ENCODE results near the gene ABHD1. TPM values are rescaled to one million over a fixed set of nuclear protein-coding genes. Genes with fewer than 3 reads are reported as not detected.
"Not testable (repeated sequence)": the region's sequence is repeated elsewhere in the genome, so short reads cannot be mapped to it uniquely, and the experiment has no call there.

ABHD1 gene
- total and polyA plus RNA-seq, 2 donors (not counting 1 experiment from before 2014, with no cell fraction given), result 0.08 to 0.17 TPM

DNA sequence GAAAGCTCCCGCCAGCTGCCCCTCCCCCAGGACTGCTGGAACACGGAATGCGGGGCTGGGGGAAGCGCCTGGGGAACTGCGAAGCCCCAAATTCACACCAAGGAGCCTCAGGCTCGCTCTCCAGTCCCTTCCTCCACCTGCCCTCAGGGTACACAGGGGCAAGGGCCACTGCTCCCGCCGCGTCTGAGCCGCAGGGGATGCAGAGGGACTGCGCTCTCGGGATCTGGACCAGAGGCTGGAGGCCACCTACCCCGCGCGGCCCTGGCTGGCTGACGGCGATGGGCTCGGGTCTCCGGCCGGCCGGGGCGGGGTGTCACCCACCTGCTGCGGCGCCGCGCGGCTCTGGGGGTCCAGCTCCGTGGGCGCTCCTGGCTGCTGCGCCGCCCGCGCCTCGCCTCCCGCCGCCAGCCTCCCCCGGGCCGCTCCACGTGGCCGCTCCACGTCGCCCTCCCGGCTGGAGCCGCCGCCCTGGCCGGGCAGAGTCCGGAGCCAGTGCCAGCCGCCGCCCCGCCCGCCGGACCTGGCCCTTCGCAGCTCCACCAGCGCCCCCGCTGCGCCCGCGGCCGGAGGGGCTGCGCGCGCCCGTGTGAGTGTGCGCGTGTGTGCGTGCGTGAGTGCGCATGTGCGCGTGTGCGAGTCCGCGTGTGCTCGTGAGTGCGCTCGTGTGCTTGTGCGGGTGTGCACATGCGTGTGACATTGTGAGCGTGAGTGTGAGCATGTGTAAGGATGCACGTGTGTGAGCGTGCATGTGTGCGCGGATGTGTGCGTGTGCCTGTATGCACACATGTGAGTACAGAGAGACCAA is 4.9 kb upstream of the ABHD1 start, which contains the start of gene CGREF1:
Gene CGREF1 (minus strand): TSS at position 604 of the 805 bp plus-strand sequence. CDS start 14,762 bp downstream, outside the sequence.
- no peak within 1 kb of the TSS for H3K27ac ChIP-seq (ENCODE audit: insufficient read depth, low read length)
- no peaks in the 10 kb centered on the region for H3K9me3 ChIP-seq (ENCODE audit: control insufficient read depth, insufficient read depth, low read depth, low read length)
- H2AFZ ChIP-seq (ENCODE audit: low read length), result peak within 1 kb of the TSS; percentile 3
- H3K36me3 ChIP-seq (ENCODE audit: control insufficient read depth, insufficient read depth, low read length), result no peaks in the 10 kb centered on the region
- peak within 1 kb of the TSS; percentile 6 to 50 (median 42) for H3K4me3 ChIP-seq (replicated peaks in 1 of 4; ENCODE audit: control extremely low read depth in 1 of 4, insufficient read depth in 1 of 4, low read depth in 3 of 4, low read length in 4 of 4)
- peaks cover 39% of the 10 kb centered on the region for H3K27me3 ChIP-seq (ENCODE audit: control insufficient read depth, insufficient read depth, low read length)
- no peaks in the 10 kb centered on the region for H4K20me1 ChIP-seq (ENCODE audit: control insufficient read depth, extremely low read depth, insufficient read depth, low read length)
- H3K4me2 ChIP-seq (ENCODE audit: extremely low read depth, insufficient read depth, low read length), result peak within 1 kb of the TSS; percentile 88
- no peaks in the 10 kb centered on the region for H3K79me2 ChIP-seq (ENCODE audit: control insufficient read depth, insufficient read depth, low read length)
- TF ChIP-seq EZH2 (IDR thresholded peaks at IDR 0.05; ENCODE audit: low read length, missing control alignments) (peak; percentile 76), CTCF (conservative IDR thresholded peaks at IDR 0.05 in 1 of 2, IDR thresholded peaks at IDR 0.05 in 1 of 2; ENCODE audit: low read depth in 1 of 2, low read length in 2 of 2) (no peak)
- H3K9ac ChIP-seq (ENCODE audit: insufficient read depth, low read length), result no peak within 1 kb of the TSS
- no peak for DNase-seq (ENCODE audit: low read depth in 2 of 2)
- H3K4me1 ChIP-seq (ENCODE audit: control insufficient read depth, extremely low read depth, insufficient read depth, low read length), result no peaks in the 10 kb centered on the region

- not testable (repeated sequence) for H3K4me1 ChIP-seq (ENCODE audit: control insufficient read depth, extremely low read depth, insufficient read depth, low read length); H3K9ac ChIP-seq (ENCODE audit: insufficient read depth, low read length); H3K36me3 ChIP-seq (ENCODE audit: control insufficient read depth, insufficient read depth, low read length); H3K79me2 ChIP-seq (ENCODE audit: control insufficient read depth, insufficient read depth, low read length); H4K20me1 ChIP-seq (ENCODE audit: control insufficient read depth, extremely low read depth, insufficient read depth, low read length); H3K9me3 ChIP-seq (ENCODE audit: control insufficient read depth, insufficient read depth, low read depth, low read length); DNase-seq (ENCODE audit: low read depth in 2 of 2); H3K27ac ChIP-seq (ENCODE audit: insufficient read depth, low read length)
- Histone ChIP-seq H3K4me2 (ENCODE audit: extremely low read depth, insufficient read depth, low read length) (peak overlapping the region; percentile 88), H3K4me3 (replicated peaks in 1 of 4; ENCODE audit: control extremely low read depth in 1 of 4, insufficient read depth in 1 of 4, low read depth in 3 of 4, low read length in 4 of 4) (peak overlapping the region in 3 of 4 experiments; percentile 28 to 47 (median 38)), H3K27me3 (ENCODE audit: control insufficient read depth, insufficient read depth, low read length) (peaks cover 39% of the 10 kb centered on the region), H2AFZ (ENCODE audit: low read length) (peak overlapping the region; percentile 3)
Observed at GRCh38 chr2:27119330-27119670, 4.3 kb upstream of the ABHD1 start.

GRCh38 chr2:27121906-27122305 is 1.7 kb upstream of the ABHD1 start:
- H3K9me3 ChIP-seq (ENCODE audit: control insufficient read depth, insufficient read depth, low read depth, low read length), result no peaks in the 10 kb centered on the region

More at GRCh38 chr2:27121906-27122305, 1.7 kb upstream of the ABHD1 start:
- Histone ChIP-seq H3K27ac (ENCODE audit: insufficient read depth, low read length) (no peak overlapping the region), H3K27me3 (ENCODE audit: control insufficient read depth, insufficient read depth, low read length) (peaks cover 36% of the 10 kb centered on the region), H3K79me2 (ENCODE audit: control insufficient read depth, insufficient read depth, low read length) (no peaks in the 10 kb centered on the region), H3K4me1 (ENCODE audit: control insufficient read depth, extremely low read depth, insufficient read depth, low read length) (no peaks in the 10 kb centered on the region), H3K4me2 (ENCODE audit: extremely low read depth, insufficient read depth, low read length) (no peak overlapping the region), H3K9ac (ENCODE audit: insufficient read depth, low read length) (no peak overlapping the region), H4K20me1 (ENCODE audit: control insufficient read depth, extremely low read depth, insufficient read depth, low read length) (no peaks in the 10 kb centered on the region), H3K36me3 (ENCODE audit: control insufficient read depth, insufficient read depth, low read length) (no peaks in the 10 kb centered on the region), H3K4me3 (replicated peaks in 1 of 4; ENCODE audit: control extremely low read depth in 1 of 4, insufficient read depth in 1 of 4, low read depth in 3 of 4, low read length in 4 of 4) (no peak overlapping the region), H2AFZ (ENCODE audit: low read length) (no peak overlapping the region)
- no peak for DNase-seq (ENCODE audit: low read depth in 2 of 2)
- TF ChIP-seq EZH2 (IDR thresholded peaks at IDR 0.05; ENCODE audit: low read length, missing control alignments) (no peak), CTCF (conservative IDR thresholded peaks at IDR 0.05 in 1 of 2, IDR thresholded peaks at IDR 0.05 in 1 of 2; ENCODE audit: low read depth in 1 of 2, low read length in 2 of 2) (no peak)
